ENCODE data around the gene TSPAN7. TPM values are rescaled to one million over a fixed set of nuclear protein-coding genes. Genes with fewer than 3 reads are reported as not detected.

The TSPAN7 gene
- total and polyA plus RNA-seq, 4 experiments from 2014 or later, result 0.47 to 0.92 (median 0.72) TPM; not detected in 1

GRCh38 chrX:38656350-38656915, 95.1 kb downstream of the TSPAN7 start:
- Mint-ChIP-seq H3K27me3 (no peaks in the 10 kb centered on the region), H3K4me3 (no peak overlapping the region), H3K9me3 (no peaks in the 10 kb centered on the region), H3K4me1 (no peaks in the 10 kb centered on the region), H3K36me3 (no peaks in the 10 kb centered on the region), H3K27ac (no peak overlapping the region)
- intact Hi-C loops (cut with micrococcal nuclease), result no loop called here
- no peak for DNase-seq
- POLR2A ChIA-PET (ENCODE audit: partially characterized antibody), result no interaction called here
- Histone ChIP-seq H3K4me3 (ENCODE audit: low read length in 2 of 2) (no peak overlapping the region), H3K27ac (ENCODE audit: low read depth, low read length) (no peak overlapping the region), H3K4me1 (ENCODE audit: insufficient read depth, low read length) (no peaks in the 10 kb centered on the region), H3K9me3 (ENCODE audit: control insufficient read depth in 1 of 2, low read length in 2 of 2) (no peaks in the 10 kb centered on the region), H3K27me3 (ENCODE audit: insufficient read depth, low read length) (no peaks in the 10 kb centered on the region), H3K36me3 (ENCODE audit: insufficient read depth, low read length) (no peaks in the 10 kb centered on the region)
- CTCF ChIA-PET (ENCODE audit: partially characterized antibody), result no interaction called here

DNA sequence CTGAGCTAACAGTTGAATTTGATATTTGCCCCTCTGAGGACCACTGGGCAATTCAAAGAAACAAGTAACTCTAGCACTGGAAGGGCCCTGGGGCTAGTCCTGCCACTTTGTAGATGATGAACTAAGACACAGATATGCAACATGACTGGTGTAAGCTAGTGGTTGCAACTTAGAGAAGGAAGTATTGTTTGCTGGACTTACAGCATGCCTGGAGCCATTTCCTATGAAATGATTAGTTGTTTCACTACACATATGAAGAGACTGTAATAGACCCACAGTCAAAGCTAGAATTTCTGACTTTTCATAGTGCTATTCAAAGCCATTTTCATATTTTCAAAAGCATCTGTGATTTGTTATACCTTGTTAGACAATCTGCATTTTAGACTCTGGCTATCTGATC, 96.2 kb downstream of the TSPAN7 start:
- Histone ChIP-seq H3K4me1 (ENCODE audit: insufficient read depth, low read length) (no peaks in the 10 kb centered on the region), H3K9me3 (ENCODE audit: control insufficient read depth in 1 of 2, low read length in 2 of 2) (no peaks in the 10 kb centered on the region), H3K36me3 (ENCODE audit: insufficient read depth, low read length) (no peaks in the 10 kb centered on the region), H3K4me3 (ENCODE audit: low read length in 2 of 2) (no peak overlapping the region), H3K27me3 (ENCODE audit: insufficient read depth, low read length) (no peaks in the 10 kb centered on the region), H3K27ac (ENCODE audit: low read depth, low read length) (no peak overlapping the region)
- H3K4me1 Mint-ChIP-seq, result no peaks in the 10 kb centered on the region
- CTCF ChIA-PET (ENCODE audit: partially characterized antibody), result no interaction called here
- H3K27ac Mint-ChIP-seq, result no peak overlapping the region
- POLR2A ChIA-PET (ENCODE audit: partially characterized antibody), result no interaction called here
- H3K4me3 Mint-ChIP-seq, result no peak overlapping the region
- DNase-seq, result no peak
- H3K9me3 Mint-ChIP-seq, result no peaks in the 10 kb centered on the region
- H3K36me3 Mint-ChIP-seq, result no peaks in the 10 kb centered on the region
- intact Hi-C loops (cut with micrococcal nuclease), result no loop called here
- no peaks in the 10 kb centered on the region for H3K27me3 Mint-ChIP-seq

DNA sequence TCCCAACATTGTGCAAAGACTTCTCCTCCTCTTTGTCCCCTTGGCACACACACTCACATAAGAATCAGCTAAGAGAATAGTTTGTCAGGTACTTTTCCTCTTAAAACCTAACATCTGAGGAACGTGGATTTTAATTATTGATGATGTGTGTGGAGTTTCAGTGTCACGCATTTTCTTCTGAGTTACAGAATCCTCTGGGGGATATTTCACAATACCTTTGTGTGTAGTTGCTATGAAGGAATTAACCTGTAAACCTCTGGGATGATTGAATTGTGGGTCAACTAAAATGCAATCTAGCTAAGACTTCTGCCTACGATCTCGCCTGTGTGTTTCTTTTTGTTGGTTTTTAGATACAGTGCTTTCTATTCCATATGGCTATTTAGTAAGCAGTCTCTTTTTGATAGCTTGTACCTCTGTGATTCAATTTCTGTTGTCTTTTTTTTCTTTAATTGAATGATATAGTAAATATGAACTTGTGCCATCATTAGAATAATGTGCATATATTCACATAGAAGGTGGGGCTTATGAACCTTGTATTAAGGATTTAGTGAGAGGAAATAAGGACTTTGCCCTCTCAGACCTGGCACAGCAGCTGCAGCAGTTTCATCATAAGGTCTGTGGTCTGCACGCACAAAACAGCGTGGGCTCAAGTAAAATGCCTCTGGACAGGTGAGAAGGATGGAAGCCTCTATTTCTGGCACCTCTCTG, 99.2 kb downstream of the TSPAN7 start:
- no peaks in the 10 kb centered on the region for H3K36me3 Mint-ChIP-seq
- no peaks in the 10 kb centered on the region for H3K4me1 ChIP-seq (ENCODE audit: insufficient read depth, low read length)
- ChIA-PET POLR2A (ENCODE audit: partially characterized antibody) (interaction anchor here (0.8 kb wide), 1 partner anchor 13 kb away, joined by 3 read pairs; no protein-coding TSS in a partner anchor), CTCF (ENCODE audit: partially characterized antibody) (no interaction called here)
- H3K4me3 ChIP-seq (ENCODE audit: low read length in 2 of 2), result no peak overlapping the region
- H3K27me3 ChIP-seq (ENCODE audit: insufficient read depth, low read length), result no peaks in the 10 kb centered on the region
- H3K9me3 ChIP-seq (ENCODE audit: control insufficient read depth in 1 of 2, low read length in 2 of 2), result no peaks in the 10 kb centered on the region
- H3K27me3 Mint-ChIP-seq, result no peaks in the 10 kb centered on the region
- no peaks in the 10 kb centered on the region for H3K9me3 Mint-ChIP-seq
- DNase-seq, result no peak
- intact Hi-C loops (cut with micrococcal nuclease), result loop anchor here (5.0 to 10.0 kb wide), 2 partner anchors 94 to 582 kb away; no protein-coding TSS in a partner anchor
- H3K4me1 Mint-ChIP-seq, result no peaks in the 10 kb centered on the region
- H3K27ac Mint-ChIP-seq, result no peak overlapping the region
- no peak overlapping the region for H3K27ac ChIP-seq (ENCODE audit: low read depth, low read length)
- H3K4me3 Mint-ChIP-seq, result no peak overlapping the region
- H3K36me3 ChIP-seq (ENCODE audit: insufficient read depth, low read length), result no peaks in the 10 kb centered on the region

GRCh38 chrX:38661103-38661441, 99.7 kb downstream of the TSPAN7 start:
- no peak overlapping the region for H3K27ac Mint-ChIP-seq
- POLR2A ChIA-PET (ENCODE audit: partially characterized antibody), result no interaction called here
- no peaks in the 10 kb centered on the region for H3K9me3 Mint-ChIP-seq
- no peaks in the 10 kb centered on the region for H3K36me3 ChIP-seq (ENCODE audit: insufficient read depth, low read length)
- no peaks in the 10 kb centered on the region for H3K4me1 Mint-ChIP-seq
- no peak overlapping the region for H3K4me3 ChIP-seq (ENCODE audit: low read length in 2 of 2)
- no peaks in the 10 kb centered on the region for H3K36me3 Mint-ChIP-seq
- intact Hi-C loops (cut with micrococcal nuclease), result loop anchor here (5.0 to 10.0 kb wide), 2 partner anchors 94 to 581 kb away; no protein-coding TSS in a partner anchor
- H3K4me1 ChIP-seq (ENCODE audit: insufficient read depth, low read length), result no peaks in the 10 kb centered on the region
- no peaks in the 10 kb centered on the region for H3K27me3 ChIP-seq (ENCODE audit: insufficient read depth, low read length)
- DNase-seq, result no peak
- CTCF ChIA-PET (ENCODE audit: partially characterized antibody), result no interaction called here
- no peaks in the 10 kb centered on the region for H3K27me3 Mint-ChIP-seq
- no peaks in the 10 kb centered on the region for H3K9me3 ChIP-seq (ENCODE audit: control insufficient read depth in 1 of 2, low read length in 2 of 2)
- H3K4me3 Mint-ChIP-seq, result no peak overlapping the region
- H3K27ac ChIP-seq (ENCODE audit: low read depth, low read length), result no peak overlapping the region

GRCh38 chrX:38661561-38661960, 100.2 kb downstream of the TSPAN7 start:
- H3K27ac Mint-ChIP-seq, result no peak overlapping the region
- H3K27ac ChIP-seq (ENCODE audit: low read depth, low read length), result no peak overlapping the region
- H3K9me3 ChIP-seq (ENCODE audit: control insufficient read depth in 1 of 2, low read length in 2 of 2), result no peaks in the 10 kb centered on the region
- H3K27me3 Mint-ChIP-seq, result no peaks in the 10 kb centered on the region
- intact Hi-C loops (cut with micrococcal nuclease), result loop anchor here (5.0 to 10.0 kb wide), 2 partner anchors 93 to 581 kb away; no protein-coding TSS in a partner anchor
- DNase-seq, result no peak
- no peaks in the 10 kb centered on the region for H3K36me3 Mint-ChIP-seq
- H3K9me3 Mint-ChIP-seq, result no peaks in the 10 kb centered on the region
- H3K36me3 ChIP-seq (ENCODE audit: insufficient read depth, low read length), result no peaks in the 10 kb centered on the region
- H3K4me1 ChIP-seq (ENCODE audit: insufficient read depth, low read length), result no peaks in the 10 kb centered on the region
- ChIA-PET CTCF (ENCODE audit: partially characterized antibody) (no interaction called here), POLR2A (ENCODE audit: partially characterized antibody) (no interaction called here)
- H3K4me3 Mint-ChIP-seq, result no peak overlapping the region
- H3K4me1 Mint-ChIP-seq, result no peaks in the 10 kb centered on the region
- H3K27me3 ChIP-seq (ENCODE audit: insufficient read depth, low read length), result no peaks in the 10 kb centered on the region
- no peak overlapping the region for H3K4me3 ChIP-seq (ENCODE audit: low read length in 2 of 2)

- Mint-ChIP-seq H3K36me3 (no peaks in the 10 kb centered on the region), H3K27ac (no peak overlapping the region), H3K4me3 (no peak overlapping the region), H3K27me3 (no peaks in the 10 kb centered on the region), H3K9me3 (no peaks in the 10 kb centered on the region), H3K4me1 (no peaks in the 10 kb centered on the region)
- DNase-seq, result no peak
- Histone ChIP-seq H3K9me3 (ENCODE audit: control insufficient read depth in 1 of 2, low read length in 2 of 2) (no peaks in the 10 kb centered on the region), H3K36me3 (ENCODE audit: insufficient read depth, low read length) (no peaks in the 10 kb centered on the region), H3K27me3 (ENCODE audit: insufficient read depth, low read length) (no peaks in the 10 kb centered on the region), H3K4me3 (ENCODE audit: low read length in 2 of 2) (no peak overlapping the region), H3K4me1 (ENCODE audit: insufficient read depth, low read length) (no peaks in the 10 kb centered on the region), H3K27ac (ENCODE audit: low read depth, low read length) (no peak overlapping the region)
- POLR2A ChIA-PET (ENCODE audit: partially characterized antibody), result no interaction called here
- intact Hi-C loops (cut with micrococcal nuclease), result loop anchor here (5.0 to 10.0 kb wide), 2 partner anchors 92 to 580 kb away; no protein-coding TSS in a partner anchor
- CTCF ChIA-PET (ENCODE audit: partially characterized antibody), result no interaction called here
Measured at GRCh38 chrX:38662640-38663039, 101.3 kb downstream of the TSPAN7 start.

- Mint-ChIP-seq H3K4me1 (peaks cover 0 to under 1% (median under 1%) of the 10 kb centered on the region in 4 donors), H3K4me3 (no peak overlapping the region), H3K27ac (no peak overlapping the region), H3K27me3 (no peaks in the 10 kb centered on the region), H3K36me3 (no peaks in the 10 kb centered on the region), H3K9me3 (no peaks in the 10 kb centered on the region)
- peaks cover 2% of the 10 kb centered on the region for H3K4me1 ChIP-seq (ENCODE audit: insufficient read depth, low read length)
- no peak for DNase-seq
- ChIA-PET CTCF (ENCODE audit: partially characterized antibody) (interaction anchor here (0.8 to 1.2 kb wide), 3 partner anchors 15 to 485 kb away, joined by 3 read pairs; no protein-coding TSS in a partner anchor), POLR2A (ENCODE audit: partially characterized antibody) (no interaction called here)
- no peak overlapping the region for H3K4me3 ChIP-seq (ENCODE audit: low read length in 2 of 2)
- H3K36me3 ChIP-seq (ENCODE audit: insufficient read depth, low read length), result no peaks in the 10 kb centered on the region
- no peaks in the 10 kb centered on the region for H3K9me3 ChIP-seq (ENCODE audit: control insufficient read depth in 1 of 2, low read length in 2 of 2)
- no peak overlapping the region for H3K27ac ChIP-seq (ENCODE audit: low read depth, low read length)
- intact Hi-C loops (cut with micrococcal nuclease), result loop anchor here (5.0 to 10.0 kb wide), 2 partner anchors 91 to 578 kb away; no protein-coding TSS in a partner anchor
- H3K27me3 ChIP-seq (ENCODE audit: insufficient read depth, low read length), result no peaks in the 10 kb centered on the region
Measured at GRCh38 chrX:38664285-38664684, 102.9 kb downstream of the TSPAN7 start.

Measured in CD4-positive, alpha-beta memory T cell (primary cell).